Measurements from ENCODE around the gene BBS4.
"Not testable (repeated sequence)": the region's sequence is repeated elsewhere in the genome, so short reads cannot be mapped to it uniquely, and the experiment has no call there.

BBS4 gene

GRCh38 chr15:72685925-72686794 is at the start of gene BBS4, which contains the start of gene HIGD2B:
TSS of gene BBS4 (plus strand) at chr15:72686207. CDS start at chr15:72686228, 21 bp downstream.
TSS of gene HIGD2B (minus strand) at chr15:72686182. CDS start at chr15:72676374, 9,808 bp downstream.
- peak within 1 kb of the TSS; percentile 98 for H3K27ac ChIP-seq (ENCODE audit: low read length)
- H3K36me3 ChIP-seq (ENCODE audit: control insufficient read depth in 1 of 2, insufficient read depth in 2 of 2, low read length in 2 of 2): no peaks in the 10 kb centered on the region
- peaks cover 5 to 7% of the 10 kb centered on the region in 2 donors for H3K4me1 ChIP-seq (ENCODE audit: control insufficient read depth in 1 of 2, insufficient read depth in 2 of 2, low read length in 2 of 2)
- H3K27me3 ChIP-seq (ENCODE audit: low read depth, low read length): no peaks in the 10 kb centered on the region
- H3K9me3 ChIP-seq (ENCODE audit: control insufficient read depth in 1 of 2, low read length in 2 of 2): no peaks in the 10 kb centered on the region
- H3K4me3 ChIP-seq (ENCODE audit: low read depth in 1 of 2, low read length in 2 of 2): peak within 1 kb of the TSS; percentile 80 to 87

- peak overlapping the region in 1 of 2 donors; percentile 35 for H3K4me3 ChIP-seq (ENCODE audit: low read depth in 1 of 2, low read length in 2 of 2)
These were observed 49.3 kb upstream of the BBS4 start for GRCh38 chr15:72636519-72637282.

GRCh38 chr15:72639759-72640483 is 46.1 kb upstream of the BBS4 start:
- H3K9me3 ChIP-seq (ENCODE audit: control insufficient read depth in 1 of 2, low read length in 2 of 2): not testable (repeated sequence)

More at GRCh38 chr15:72636519-72637282, 49.3 kb upstream of the BBS4 start:
- not testable (repeated sequence) for H3K27me3 ChIP-seq (ENCODE audit: low read depth, low read length); H3K36me3 ChIP-seq (ENCODE audit: control insufficient read depth in 1 of 2, insufficient read depth in 2 of 2, low read length in 2 of 2); H3K4me1 ChIP-seq (ENCODE audit: control insufficient read depth in 1 of 2, insufficient read depth in 2 of 2, low read length in 2 of 2); H3K27ac ChIP-seq (ENCODE audit: low read length); H3K9me3 ChIP-seq (ENCODE audit: control insufficient read depth in 1 of 2, low read length in 2 of 2)

GRCh38 chr15:72642271-72642670 is 43.7 kb upstream of the BBS4 start:
- not testable (repeated sequence) for H3K9me3 ChIP-seq (ENCODE audit: control insufficient read depth in 1 of 2, low read length in 2 of 2); H3K36me3 ChIP-seq (ENCODE audit: control insufficient read depth in 1 of 2, insufficient read depth in 2 of 2, low read length in 2 of 2); H3K4me3 ChIP-seq (ENCODE audit: low read depth in 1 of 2, low read length in 2 of 2); H3K4me1 ChIP-seq (ENCODE audit: control insufficient read depth in 1 of 2, insufficient read depth in 2 of 2, low read length in 2 of 2); H3K27ac ChIP-seq (ENCODE audit: low read length); H3K27me3 ChIP-seq (ENCODE audit: low read depth, low read length)

More at GRCh38 chr15:72639759-72640483, 46.1 kb upstream of the BBS4 start:
- H3K4me1 ChIP-seq (ENCODE audit: control insufficient read depth in 1 of 2, insufficient read depth in 2 of 2, low read length in 2 of 2); H3K27ac ChIP-seq (ENCODE audit: low read length); H3K36me3 ChIP-seq (ENCODE audit: control insufficient read depth in 1 of 2, insufficient read depth in 2 of 2, low read length in 2 of 2); H3K4me3 ChIP-seq (ENCODE audit: low read depth in 1 of 2, low read length in 2 of 2); H3K27me3 ChIP-seq (ENCODE audit: low read depth, low read length): not testable (repeated sequence)

- not testable (repeated sequence) for H3K27ac ChIP-seq (ENCODE audit: low read length); H3K4me3 ChIP-seq (ENCODE audit: low read depth in 1 of 2, low read length in 2 of 2); H3K4me1 ChIP-seq (ENCODE audit: control insufficient read depth in 1 of 2, insufficient read depth in 2 of 2, low read length in 2 of 2); H3K36me3 ChIP-seq (ENCODE audit: control insufficient read depth in 1 of 2, insufficient read depth in 2 of 2, low read length in 2 of 2); H3K9me3 ChIP-seq (ENCODE audit: control insufficient read depth in 1 of 2, low read length in 2 of 2); H3K27me3 ChIP-seq (ENCODE audit: low read depth, low read length)
These were observed 37.3 kb upstream of the BBS4 start for GRCh38 chr15:72648631-72649253.

- not testable (repeated sequence) for H3K27ac ChIP-seq (ENCODE audit: low read length); H3K4me3 ChIP-seq (ENCODE audit: low read depth in 1 of 2, low read length in 2 of 2); H3K36me3 ChIP-seq (ENCODE audit: control insufficient read depth in 1 of 2, insufficient read depth in 2 of 2, low read length in 2 of 2); H3K4me1 ChIP-seq (ENCODE audit: control insufficient read depth in 1 of 2, insufficient read depth in 2 of 2, low read length in 2 of 2); H3K9me3 ChIP-seq (ENCODE audit: control insufficient read depth in 1 of 2, low read length in 2 of 2); H3K27me3 ChIP-seq (ENCODE audit: low read depth, low read length)
These were observed 31.6 kb upstream of the BBS4 start, which contains the start of gene GOLGA6B for GRCh38 chr15:72654397-72654796. TSS of gene GOLGA6B (plus strand) at chr15:72654697. CDS start at chr15:72654738, 41 bp downstream.

- not testable (repeated sequence) for H3K27me3 ChIP-seq (ENCODE audit: low read depth, low read length); H3K4me3 ChIP-seq (ENCODE audit: low read depth in 1 of 2, low read length in 2 of 2); H3K4me1 ChIP-seq (ENCODE audit: control insufficient read depth in 1 of 2, insufficient read depth in 2 of 2, low read length in 2 of 2); H3K9me3 ChIP-seq (ENCODE audit: control insufficient read depth in 1 of 2, low read length in 2 of 2); H3K36me3 ChIP-seq (ENCODE audit: control insufficient read depth in 1 of 2, insufficient read depth in 2 of 2, low read length in 2 of 2); H3K27ac ChIP-seq (ENCODE audit: low read length)
These were observed 30.0 kb upstream of the BBS4 start for GRCh38 chr15:72656014-72656413.

GRCh38 chr15:72661081-72661480 is 24.9 kb upstream of the BBS4 start:
- H3K27ac ChIP-seq (ENCODE audit: low read length); H3K9me3 ChIP-seq (ENCODE audit: control insufficient read depth in 1 of 2, low read length in 2 of 2); H3K4me3 ChIP-seq (ENCODE audit: low read depth in 1 of 2, low read length in 2 of 2); H3K36me3 ChIP-seq (ENCODE audit: control insufficient read depth in 1 of 2, insufficient read depth in 2 of 2, low read length in 2 of 2); H3K27me3 ChIP-seq (ENCODE audit: low read depth, low read length); H3K4me1 ChIP-seq (ENCODE audit: control insufficient read depth in 1 of 2, insufficient read depth in 2 of 2, low read length in 2 of 2): not testable (repeated sequence)

GRCh38 chr15:72663931-72664330 is 22.1 kb upstream of the BBS4 start:
- not testable (repeated sequence) for H3K36me3 ChIP-seq (ENCODE audit: control insufficient read depth in 1 of 2, insufficient read depth in 2 of 2, low read length in 2 of 2); H3K27ac ChIP-seq (ENCODE audit: low read length); H3K9me3 ChIP-seq (ENCODE audit: control insufficient read depth in 1 of 2, low read length in 2 of 2); H3K4me3 ChIP-seq (ENCODE audit: low read depth in 1 of 2, low read length in 2 of 2); H3K4me1 ChIP-seq (ENCODE audit: control insufficient read depth in 1 of 2, insufficient read depth in 2 of 2, low read length in 2 of 2); H3K27me3 ChIP-seq (ENCODE audit: low read depth, low read length)

GRCh38 chr15:72665706-72666105 is 20.3 kb upstream of the BBS4 start:
- H3K27me3 ChIP-seq (ENCODE audit: low read depth, low read length); H3K4me1 ChIP-seq (ENCODE audit: control insufficient read depth in 1 of 2, insufficient read depth in 2 of 2, low read length in 2 of 2); H3K9me3 ChIP-seq (ENCODE audit: control insufficient read depth in 1 of 2, low read length in 2 of 2); H3K27ac ChIP-seq (ENCODE audit: low read length); H3K4me3 ChIP-seq (ENCODE audit: low read depth in 1 of 2, low read length in 2 of 2); H3K36me3 ChIP-seq (ENCODE audit: control insufficient read depth in 1 of 2, insufficient read depth in 2 of 2, low read length in 2 of 2): not testable (repeated sequence)

- not testable (repeated sequence) for H3K4me3 ChIP-seq (ENCODE audit: low read depth in 1 of 2, low read length in 2 of 2); H3K27me3 ChIP-seq (ENCODE audit: low read depth, low read length)
These were observed 16.2 kb upstream of the BBS4 start for GRCh38 chr15:72669803-72670202.

More at GRCh38 chr15:72669803-72670202, 16.2 kb upstream of the BBS4 start:
- not testable (repeated sequence) for H3K27ac ChIP-seq (ENCODE audit: low read length); H3K9me3 ChIP-seq (ENCODE audit: control insufficient read depth in 1 of 2, low read length in 2 of 2); H3K4me1 ChIP-seq (ENCODE audit: control insufficient read depth in 1 of 2, insufficient read depth in 2 of 2, low read length in 2 of 2); H3K36me3 ChIP-seq (ENCODE audit: control insufficient read depth in 1 of 2, insufficient read depth in 2 of 2, low read length in 2 of 2)

Data from muscle layer of duodenum (tissue), 2 donors.